ENCODE data around the gene TMEM94. TPM values are rescaled to one million over a fixed set of nuclear protein-coding genes. Genes with fewer than 3 reads are reported as not detected.

The TMEM94 gene
- total and polyA plus RNA-seq, 9 of the 15 experiments (the other 6 are each of a cell fraction or from before 2014, with no cell fraction given), result 0.35 to 48.1 (median 14.4) TPM

- POLR2A ChIA-PET, result interaction anchor here (0.6 to 1.7 kb wide), 12 partner anchors 8 to 373 kb away, joined by 3 to 7 read pairs (median 4); partner anchors contain the start of genes GGA3, GRB2, MIF4GD and MRPS7
- H3K4me3 ChIP-seq, result no peak overlapping the region
- DNase-seq (ENCODE audit: extremely low read depth in 1 of 4, low spot score in 3 of 4), result peak; percentile 38 to 92 (median 57)
- BruUV-seq (replicated peaks), result no TSS peak
- H3K27ac ChIP-seq (ENCODE audit: extremely low read depth, low read depth, low read length), result peak overlapping the region; percentile 64
- peak overlapping the region; percentile 29; the same call in 1 of the 2 replicates for H3K4me2 ChIP-seq (ENCODE audit: insufficient read depth, low read length)
- intact Hi-C loops (cut with micrococcal nuclease) (no loop called here), in situ Hi-C loops (cut with MboI) (no loop called here)
- H2AFZ ChIP-seq (ENCODE audit: low read depth, low read length), result peak overlapping the region; percentile 57; the same call in 1 of the 2 replicates
- no peaks in the 10 kb centered on the region for H3K79me2 ChIP-seq (ENCODE audit: control insufficient read depth, insufficient read depth, low read length)
- H3K27me3 ChIP-seq (ENCODE audit: control insufficient read depth in 2 of 2, insufficient read depth in 2 of 2, low read length in 2 of 2), result no peaks in the 10 kb centered on the region
- H4K20me1 ChIP-seq (replicated peaks; ENCODE audit: control insufficient read depth, insufficient read depth, low read length), result no peaks in the 10 kb centered on the region
- CTCF ChIA-PET (ENCODE audit: low intra/inter-chr PET ratio), result interaction anchor here (0.7 kb wide), 1 partner anchor 18 kb away, joined by 3 read pairs; no protein-coding TSS in a partner anchor
- H3K9me1 ChIP-seq (ENCODE audit: control insufficient read depth, insufficient read depth, low read length), result no peaks in the 10 kb centered on the region
- FAIRE-seq, result peak; percentile 94
- 6% methylated on average over 17 of the region's 17 CpGs for WGBS (ENCODE audit: insufficient coverage, low coverage, missing lambda C conversion rate)
- H3K9me3 ChIP-seq (replicated peaks; ENCODE audit: control insufficient read depth, insufficient read depth, low read depth, low read length), result no peaks in the 10 kb centered on the region
- no peak overlapping the region; a peak in 1 of 4 replicates for H3K9ac ChIP-seq (ENCODE audit: insufficient read depth in 1 of 2, low read depth in 2 of 2, low read length in 2 of 2)
- H3K36me3 ChIP-seq (ENCODE audit: control insufficient read depth, insufficient read depth, low read length), result no peaks in the 10 kb centered on the region
- peaks cover 19 to 26% of the 10 kb centered on the region in 2 experiments; a peak in 4 of 5 replicates for H3K4me1 ChIP-seq (replicated peaks in 1 of 2; ENCODE audit: control insufficient read depth in 2 of 2, insufficient read depth in 2 of 2, low read length in 2 of 2)
- peak; percentile 92 for ATAC-seq
- TF ChIP-seq ZKSCAN1 (IDR thresholded peaks at IDR 0.05; ENCODE audit: low read depth, low read length), result 0 out of 2 replicates have a peak, but pooled peaks have one; percentile 28
- TF ChIP-seq KDM5B (IDR thresholded peaks at IDR 0.05; ENCODE audit: insufficient replicate concordance, low read depth, low read length), result peak; percentile 38
- TF ChIP-seq NCOA1 (IDR thresholded peaks at IDR 0.05; ENCODE audit: low read depth), result peak; percentile 81; the same call in 1 of the 2 replicates
- peak; percentile 43; the same call in 1 of the 2 replicates for TF ChIP-seq EP400 (IDR thresholded peaks at IDR 0.05)
- TF ChIP-seq MTA1 (IDR thresholded peaks at IDR 0.05; ENCODE audit: borderline replicate concordance), result 0 out of 2 replicates have a peak, but pooled peaks have one; percentile 55
- peak; percentile 75 for TF ChIP-seq CXXC5 (CRISPR knock-in tag; IDR thresholded peaks at IDR 0.05)
- no peak for TF ChIP-seq ZBTB8A (IDR thresholded peaks at IDR 0.05; ENCODE audit: partially characterized antibody)
- TF ChIP-seq SAP30 (IDR thresholded peaks at IDR 0.05; ENCODE audit: borderline replicate concordance, insufficient read depth, low read depth, low read length, poor library complexity, severe bottlenecking), result no peak
- TF ChIP-seq ELF4 (CRISPR knock-in tag; IDR thresholded peaks at IDR 0.05), result 0 out of 2 replicates have a peak, but pooled peaks have one; percentile 7
- TF ChIP-seq GABPB1 (CRISPR knock-in tag; IDR thresholded peaks at IDR 0.05), result 0 out of 2 replicates have a peak, but pooled peaks have one; percentile 26
- TF ChIP-seq TGIF2 (CRISPR knock-in tag; IDR thresholded peaks at IDR 0.05), result no peak
- TF ChIP-seq KLF13 (tag; IDR thresholded peaks at IDR 0.05; ENCODE audit: borderline replicate concordance, low read depth), result no peak
- TF ChIP-seq ZNF589 (CRISPR knock-in tag; IDR thresholded peaks at IDR 0.05; ENCODE audit: low read depth), result peak; percentile 60; the same call in 1 of the 2 replicates
- peak; percentile 81 for TF ChIP-seq MEIS2 (IDR thresholded peaks at IDR 0.05; ENCODE audit: partially characterized antibody)
- peak; percentile 94 for TF ChIP-seq FOSL1 (tag; conservative IDR thresholded peaks at IDR 0.05)
- TF ChIP-seq NCOR1 (IDR thresholded peaks at IDR 0.05), result peak; percentile 97
- TF ChIP-seq POLR2AphosphoS5 (IDR thresholded peaks at IDR 0.05; ENCODE audit: control insufficient read depth, insufficient read depth, low read depth, low read length), result peak; percentile 96
- peak; percentile 57; the same call in 1 of the 2 replicates for TF ChIP-seq HDAC8 (tag; IDR thresholded peaks at IDR 0.05)
- TF ChIP-seq HMGN3 (IDR thresholded peaks at IDR 0.05; ENCODE audit: borderline replicate concordance, extremely low read depth, insufficient read length, low read depth, low read length), result peak; percentile 20
Measured at GRCh38 chr17:75447951-75448856, 8.2 kb upstream of the TMEM94 start.
